Astrocyte (in vitro differentiated cells and primary cell): ENCODE data around the gene PAGR1. TPM values are rescaled to one million over a fixed set of nuclear protein-coding genes. Genes with fewer than 3 reads are reported as not detected.
"Not testable (repeated sequence)": the region's sequence is repeated elsewhere in the genome, so short reads cannot be mapped to it uniquely, and the experiment has no call there.

Experiments used
- DNase-seq: peaks from one replicate; pipeline ENCODE4 v3.0.0-alpha.2; 2010; ENCODE audit warnings: low read depth
- FAIRE-seq: peaks from 2 replicates; lab custom pipeline; 2011; peaks lifted over from hg19 to GRCh38; lab: Jason Lieb, UNC
- H2AFZ ChIP-seq: 2 replicates; pipeline ENCODE4 v1.6.0; 2012; ENCODE audit warnings: low read depth, low read length, inconsistent platforms
- H3K27ac ChIP-seq: 2 replicates; pipeline ENCODE4 v1.5.1; 2011; ENCODE audit warnings: low read depth, low read length, inconsistent platforms
- H3K27me3 ChIP-seq: 2 replicates; pipeline ENCODE4 v1.6.0; 2011; ENCODE audit warnings: low read length, inconsistent platforms; ENCODE audit not compliant: insufficient read depth
- H3K36me3 ChIP-seq: 2 replicates; pipeline ENCODE4 v1.5.1; 2011; ENCODE audit warnings: low read length, inconsistent platforms; ENCODE audit not compliant: insufficient read depth
- H3K4me1 ChIP-seq: 2 replicates; pipeline ENCODE4 v1.5.1; 2011; ENCODE audit warnings: low read length, inconsistent platforms; ENCODE audit not compliant: insufficient read depth
- H3K4me2 ChIP-seq: 2 replicates; pipeline ENCODE4 v1.6.0; 2012; ENCODE audit warnings: low read length, inconsistent platforms
- H3K4me3 ChIP-seq: 2 replicates; pipeline ENCODE4 v1.5.1; 2011; ENCODE audit warnings: low read depth, mild to moderate bottlenecking, low read length, inconsistent platforms; ENCODE audit not compliant: insufficient read depth
- H3K79me2 ChIP-seq: 2 replicates; pipeline ENCODE4 v1.6.0; 2012; ENCODE audit warnings: mild to moderate bottlenecking, low read length, inconsistent platforms; ENCODE audit not compliant: insufficient read depth
- H3K9ac ChIP-seq: 2 replicates; pipeline ENCODE4 v1.6.0; 2012; ENCODE audit warnings: mild to moderate bottlenecking, low read length, inconsistent platforms
- H3K9me3 ChIP-seq: 2 replicates; pipeline ENCODE4 v1.5.1; 2012; ENCODE audit warnings: low read depth, mild to moderate bottlenecking, low read length, inconsistent platforms; ENCODE audit not compliant: insufficient read depth
- H4K20me1 ChIP-seq: 2 replicates; pipeline ENCODE4 v1.6.0; 2012; ENCODE audit warnings: low read length, inconsistent platforms; ENCODE audit not compliant: insufficient read depth
- H3K27ac Mint-ChIP-seq: one replicate; pipeline ENCODE4 v1.8.0; 2021; ENCODE audit warnings: mild to moderate bottlenecking, mixed read lengths; ENCODE audit not compliant: unreplicated experiment
- H3K27me3 Mint-ChIP-seq: one replicate; pipeline ENCODE4 v1.8.0; 2021; ENCODE audit warnings: low read depth, mixed read lengths; ENCODE audit not compliant: unreplicated experiment
- H3K36me3 Mint-ChIP-seq: one replicate; pipeline ENCODE4 v1.8.0; 2021; ENCODE audit warnings: low read depth, mixed read lengths; ENCODE audit not compliant: unreplicated experiment
- H3K4me1 Mint-ChIP-seq: one replicate; pipeline ENCODE4 v1.8.0; 2021; ENCODE audit warnings: low read depth, mixed read lengths; ENCODE audit not compliant: unreplicated experiment
- H3K4me3 Mint-ChIP-seq: one replicate; pipeline ENCODE4 v1.8.0; 2021; ENCODE audit warnings: mild to moderate bottlenecking, moderate library complexity, mixed read lengths; ENCODE audit not compliant: unreplicated experiment
- H3K9me3 Mint-ChIP-seq: one replicate; pipeline ENCODE4 v1.8.0; 2021; ENCODE audit warnings: mild to moderate bottlenecking, mixed read lengths; ENCODE audit not compliant: unreplicated experiment
- CTCF ChIP-seq: IDR thresholded peaks from 2 replicates; pipeline ENCODE4 v1.5.1; 2011; ENCODE audit warnings: low read depth, mild to moderate bottlenecking, inconsistent platforms, low read length, moderate library complexity; ENCODE audit not compliant: insufficient read depth
- EZH2 ChIP-seq: IDR thresholded peaks from 2 replicates; pipeline ENCODE4 v1.6.1; 2012; ENCODE audit warnings: mild to moderate bottlenecking, low read length, inconsistent platforms; ENCODE audit not compliant: insufficient read depth
- total RNA-seq: library from RNA; stranded (reverse); gene quantifications from 2 replicates; pipeline ENCODE4 v1.2.1, GENCODE V29; 2021

PAGR1 gene
- total RNA-seq, 1 donor from 2014 or later, result 20.8 TPM

GRCh38 chr16:29863669-29863984 is 47.7 kb downstream of the PAGR1 start:
- no peak overlapping the region for H3K9ac ChIP-seq
- H3K27ac ChIP-seq, result peak overlapping the region; percentile 98
- Mint-ChIP-seq H3K9me3 (no peaks in the 10 kb centered on the region), H3K27me3 (peaks cover 5% of the 10 kb centered on the region), H3K4me1 (peaks cover 4% of the 10 kb centered on the region), H3K4me3 (peak overlapping the region; percentile 99), H3K36me3 (peaks cover 12% of the 10 kb centered on the region), H3K27ac (no peak overlapping the region)
- no peaks in the 10 kb centered on the region for H3K27me3 ChIP-seq
- H3K4me3 ChIP-seq, result no peak overlapping the region
- FAIRE-seq (no peak), DNase-seq (no peak)
- H4K20me1 ChIP-seq, result no peaks in the 10 kb centered on the region
- no peak for TF ChIP-seq CTCF
- H3K9me3 ChIP-seq, result no peaks in the 10 kb centered on the region
- H3K4me1 ChIP-seq, result peaks cover 7% of the 10 kb centered on the region
- peak overlapping the region; percentile 82 for H2AFZ ChIP-seq
- peaks cover 15% of the 10 kb centered on the region for H3K79me2 ChIP-seq
- H3K36me3 ChIP-seq, result peaks cover 12% of the 10 kb centered on the region
- peak overlapping the region; percentile 99 for H3K4me2 ChIP-seq

- H3K4me3 ChIP-seq, result no peak overlapping the region
- no peaks in the 10 kb centered on the region for H3K9me3 ChIP-seq
- peaks cover 12% of the 10 kb centered on the region for H3K36me3 Mint-ChIP-seq
- no peak overlapping the region for H3K9ac ChIP-seq
- H3K4me1 ChIP-seq, result peaks cover 7% of the 10 kb centered on the region
- no peak for TF ChIP-seq CTCF
- peaks cover 10% of the 10 kb centered on the region for H3K36me3 ChIP-seq
- no peak overlapping the region for H3K27ac Mint-ChIP-seq
- peaks cover 15% of the 10 kb centered on the region for H3K79me2 ChIP-seq
- FAIRE-seq, result no peak
- H4K20me1 ChIP-seq, result no peaks in the 10 kb centered on the region
- no peaks in the 10 kb centered on the region for H3K9me3 Mint-ChIP-seq
- no peak overlapping the region for H3K4me3 Mint-ChIP-seq
- H3K4me1 Mint-ChIP-seq, result peaks cover 4% of the 10 kb centered on the region
- H2AFZ ChIP-seq, result peak overlapping the region; percentile 18
- H3K27me3 ChIP-seq, result no peaks in the 10 kb centered on the region
- DNase-seq, result no peak
- H3K27me3 Mint-ChIP-seq, result peaks cover 5% of the 10 kb centered on the region
- H3K27ac ChIP-seq, result no peak overlapping the region
- H3K4me2 ChIP-seq, result no peak overlapping the region
These were observed 48.3 kb downstream of the PAGR1 start for GRCh38 chr16:29864205-29864604.

GRCh38 chr16:29868396-29869009 is 52.6 kb downstream of the PAGR1 start:
- FAIRE-seq, result no peak

GRCh38 chr16:29869067-29869466 is 53.1 kb downstream of the PAGR1 start:
- H3K4me1 ChIP-seq, H3K36me3 Mint-ChIP-seq, H3K9me3 ChIP-seq, H3K4me3 ChIP-seq, H3K27ac Mint-ChIP-seq, DNase-seq, H3K36me3 ChIP-seq, H3K4me3 Mint-ChIP-seq, H3K27ac ChIP-seq, H3K9me3 Mint-ChIP-seq, H3K27me3 Mint-ChIP-seq, H2AFZ ChIP-seq, H3K9ac ChIP-seq, H3K79me2 ChIP-seq, H3K27me3 ChIP-seq, H3K4me1 Mint-ChIP-seq, H4K20me1 ChIP-seq, FAIRE-seq, H3K4me2 ChIP-seq: not testable (repeated sequence)

More at GRCh38 chr16:29868396-29869009, 52.6 kb downstream of the PAGR1 start:
- Histone ChIP-seq H2AFZ (no peak overlapping the region), H3K9ac (no peak overlapping the region), H3K9me3 (no peaks in the 10 kb centered on the region), H3K4me2 (no peak overlapping the region), H3K4me1 (no peaks in the 10 kb centered on the region), H4K20me1 (no peaks in the 10 kb centered on the region), H3K79me2 (no peaks in the 10 kb centered on the region), H3K27ac (no peak overlapping the region), H3K27me3 (no peaks in the 10 kb centered on the region), H3K4me3 (no peak overlapping the region), H3K36me3 (no peaks in the 10 kb centered on the region)
- TF ChIP-seq CTCF, result no peak
- TF ChIP-seq EZH2, result no peak
- H3K27ac Mint-ChIP-seq, result no peak overlapping the region
- H3K4me3 Mint-ChIP-seq, result no peak overlapping the region
- peaks cover 5% of the 10 kb centered on the region for H3K27me3 Mint-ChIP-seq
- H3K36me3 Mint-ChIP-seq, result peaks cover 6% of the 10 kb centered on the region
- H3K4me1 Mint-ChIP-seq, result no peaks in the 10 kb centered on the region
- no peaks in the 10 kb centered on the region for H3K9me3 Mint-ChIP-seq
- no peak for DNase-seq
